GOT3 (cell line): Measurements from ENCODE around the gene MED23.

Source experiments
- DNase-seq: peaks from one replicate; lab custom pipeline; 2025; ENCODE audit warnings: mixed read lengths; lab: John Stamatoyannopoulos, UW

MED23 gene

GRCh38 chr6:131627724-131628682, at the start of gene MED23:
Gene MED23 (minus strand): TSS chr6:131628242. CDS start chr6:131628049, 193 bp downstream.
- DNase-seq = peak; percentile 91

- DNase-seq = no peak
Measured at GRCh38 chr6:131673184-131673583, 45.1 kb upstream of the MED23 start.

DNA sequence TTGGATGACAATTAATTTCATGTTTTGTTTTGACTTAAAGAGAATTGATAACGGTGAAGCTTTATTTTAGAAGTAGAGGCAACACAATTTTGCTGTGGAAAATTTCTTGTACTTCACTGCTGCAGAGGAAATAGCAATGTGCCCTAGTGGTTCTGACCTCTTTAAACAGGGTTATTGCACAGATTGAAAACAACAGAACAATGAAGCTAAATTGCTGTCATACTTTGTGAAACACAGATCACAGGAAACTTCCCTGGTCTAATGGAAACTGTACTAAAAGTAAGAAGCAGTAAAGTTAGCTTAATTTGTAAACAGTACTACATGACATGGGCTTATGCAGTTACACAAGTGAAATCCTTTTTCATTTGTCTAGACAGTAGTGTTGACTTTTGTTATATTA, 41.8 kb upstream of the MED23 start:
- DNase-seq = no peak

DNA sequence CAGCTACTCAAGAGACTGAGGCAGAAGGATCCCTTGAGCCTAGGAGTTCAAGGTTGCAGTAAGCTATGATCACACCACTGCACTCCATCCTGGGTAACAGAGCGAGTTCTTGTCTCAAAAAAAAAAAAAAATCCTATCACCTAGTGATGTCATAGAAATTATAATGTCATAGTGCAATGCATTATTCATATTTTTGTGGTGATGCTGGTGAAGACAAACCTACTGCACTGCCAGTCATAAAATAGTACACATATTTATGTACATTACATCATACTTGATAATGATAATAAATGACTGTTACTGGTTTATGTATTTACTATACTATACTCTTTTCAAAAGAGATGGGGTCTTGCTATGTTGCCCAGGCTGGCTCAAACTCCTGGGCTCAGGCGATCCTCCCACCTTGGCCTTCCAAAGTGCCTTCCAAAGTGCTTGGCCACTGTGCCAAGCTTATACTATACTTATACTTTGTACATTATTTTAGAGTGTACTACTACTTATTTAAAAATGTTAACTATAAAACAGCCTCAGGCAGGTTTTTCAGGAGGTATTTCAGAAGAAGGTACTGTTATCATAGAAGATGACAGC, 35.6 kb upstream of the MED23 start:
- DNase-seq = no peak

DNA sequence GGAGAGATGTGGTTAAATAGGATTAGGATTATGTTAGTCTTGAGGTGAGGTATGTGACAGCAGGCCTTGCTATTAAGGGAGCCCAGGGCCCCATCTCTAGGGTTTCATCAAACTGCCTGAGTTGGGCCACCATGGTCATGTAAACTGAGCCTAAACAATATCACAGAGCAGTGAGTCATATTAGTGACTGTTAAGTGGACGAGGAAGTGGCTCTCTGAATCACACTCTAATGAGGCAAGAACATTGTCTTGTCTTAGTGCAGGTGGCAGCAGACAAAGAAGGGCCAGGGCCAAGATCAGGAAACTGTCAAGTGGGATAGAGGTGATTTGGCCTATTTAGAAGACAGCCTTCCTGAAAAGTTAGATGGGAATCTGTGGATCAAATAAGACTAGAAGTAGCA, 32.2 kb upstream of the MED23 start:
- no peak for DNase-seq

- no peak for DNase-seq
Measured at GRCh38 chr6:131658287-131658686, 30.2 kb upstream of the MED23 start.

GRCh38 chr6:131657630-131658111, 29.6 kb upstream of the MED23 start:
- DNase-seq = no peak

- DNase-seq = no peak
Measured at GRCh38 chr6:131657222-131657621, 29.2 kb upstream of the MED23 start.

- DNase-seq = no peak
Measured at GRCh38 chr6:131656667-131657066, 28.6 kb upstream of the MED23 start.

DNA sequence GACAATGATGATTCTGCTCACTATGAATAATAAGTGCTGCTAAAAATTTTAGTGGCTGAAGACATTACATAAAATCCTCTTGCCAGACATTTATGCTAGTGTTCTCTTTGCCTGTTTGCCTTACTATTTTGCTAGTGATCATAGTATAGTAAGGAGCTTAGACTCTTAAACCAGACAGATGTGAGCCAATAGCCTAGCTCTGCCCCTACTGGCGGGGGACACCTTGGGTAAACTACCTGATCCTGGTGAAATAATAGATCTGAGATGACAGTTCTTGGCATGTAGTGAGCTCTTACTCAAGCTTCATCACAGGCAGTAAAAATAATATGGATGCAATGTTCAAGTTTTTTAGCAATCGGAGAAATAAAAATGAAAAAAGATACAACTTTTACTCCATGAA, 27.9 kb upstream of the MED23 start:
- no peak for DNase-seq

- DNase-seq = no peak
Measured at GRCh38 chr6:131655387-131655786, 27.3 kb upstream of the MED23 start.

GRCh38 chr6:131654326-131654725, 26.3 kb upstream of the MED23 start:
- DNase-seq = no peak

DNA sequence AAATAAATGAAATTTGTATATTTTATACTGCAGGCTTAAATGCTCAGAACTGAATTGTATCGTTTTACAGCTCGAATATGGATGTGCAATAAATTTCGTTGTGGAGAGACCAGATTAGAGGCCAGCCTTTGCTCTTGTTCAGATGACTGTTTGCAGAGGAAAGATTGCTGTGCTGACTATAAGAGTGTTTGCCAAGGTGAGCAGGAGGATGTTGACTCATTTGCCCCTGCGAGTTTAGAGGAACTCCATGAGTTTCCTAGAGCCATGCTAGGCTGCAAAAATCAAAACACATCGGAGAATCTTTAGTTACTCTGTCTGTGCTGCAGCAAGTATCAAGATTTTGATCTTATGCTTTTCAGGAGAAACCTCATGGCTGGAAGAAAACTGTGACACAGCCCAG, 24.4 kb upstream of the MED23 start:
- no peak for DNase-seq

DNA sequence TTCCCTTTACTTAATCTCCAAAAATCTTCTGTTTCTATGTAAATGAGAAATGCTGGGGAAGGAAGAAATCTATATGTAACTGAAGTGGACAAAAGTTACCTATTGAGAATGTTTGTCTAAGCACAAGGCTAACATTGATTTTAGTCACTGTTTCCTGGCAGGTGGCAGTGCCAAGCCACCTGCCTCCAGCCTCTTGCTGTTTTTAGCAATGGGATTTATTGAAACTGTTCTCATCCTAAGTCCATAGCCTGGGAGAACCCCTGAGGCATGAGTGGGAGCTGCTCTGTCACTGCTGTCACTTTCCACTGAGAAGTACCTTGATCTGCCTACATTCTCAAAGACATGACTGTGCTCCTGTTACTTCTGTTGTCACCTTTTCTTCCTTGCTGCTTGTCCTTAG, 23.7 kb upstream of the MED23 start:
- DNase-seq = no peak

DNA sequence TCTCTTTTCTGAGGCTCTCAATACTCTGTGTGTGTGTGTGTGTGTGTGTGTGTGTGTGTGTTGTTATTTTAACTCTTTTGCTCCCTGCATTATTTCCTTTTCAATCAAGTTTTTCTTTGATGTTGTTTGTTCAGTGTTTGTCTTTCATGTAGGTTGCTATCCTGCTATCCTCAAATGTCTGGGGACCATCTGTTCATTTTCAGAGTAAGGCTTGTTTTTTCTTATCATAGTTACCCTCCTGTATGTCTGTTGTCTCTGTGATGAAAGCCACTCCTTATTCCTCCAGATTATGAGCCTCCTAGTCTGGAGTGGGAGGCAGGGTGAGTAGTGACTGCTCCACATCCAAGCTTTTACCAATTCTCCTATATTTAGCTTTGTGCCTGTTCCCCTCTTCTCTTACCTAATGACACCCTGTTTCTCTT, 18.2 kb upstream of the MED23 start:
- no peak for DNase-seq

DNA sequence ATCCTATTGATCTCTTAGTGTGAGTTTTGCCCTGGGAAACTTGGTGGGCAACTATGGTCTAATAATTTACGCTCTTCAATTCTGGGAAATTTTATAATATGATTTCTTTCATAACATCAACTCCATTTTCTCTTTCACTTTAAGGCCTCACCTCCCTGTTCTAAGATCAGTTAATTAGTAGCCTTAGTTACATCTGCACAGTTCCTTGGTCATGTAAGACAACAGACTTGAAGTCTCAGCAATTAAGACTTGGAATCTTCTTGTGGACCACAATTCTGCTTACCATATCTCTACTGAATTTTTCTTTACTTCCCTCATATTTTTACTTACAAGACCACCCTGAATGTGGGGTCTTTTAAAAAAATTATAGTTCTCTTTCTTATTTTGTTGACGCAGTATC, 17.8 kb upstream of the MED23 start:
- DNase-seq = no peak

- DNase-seq = no peak
Measured at GRCh38 chr6:131644921-131645320, 16.9 kb upstream of the MED23 start.

GRCh38 chr6:131643855-131644460, 15.9 kb upstream of the MED23 start:
- DNase-seq = no peak

- DNase-seq = no peak
Measured at GRCh38 chr6:131642987-131643611, 15.1 kb upstream of the MED23 start.

GRCh38 chr6:131642565-131642964, 14.5 kb upstream of the MED23 start:
- no peak for DNase-seq

DNA sequence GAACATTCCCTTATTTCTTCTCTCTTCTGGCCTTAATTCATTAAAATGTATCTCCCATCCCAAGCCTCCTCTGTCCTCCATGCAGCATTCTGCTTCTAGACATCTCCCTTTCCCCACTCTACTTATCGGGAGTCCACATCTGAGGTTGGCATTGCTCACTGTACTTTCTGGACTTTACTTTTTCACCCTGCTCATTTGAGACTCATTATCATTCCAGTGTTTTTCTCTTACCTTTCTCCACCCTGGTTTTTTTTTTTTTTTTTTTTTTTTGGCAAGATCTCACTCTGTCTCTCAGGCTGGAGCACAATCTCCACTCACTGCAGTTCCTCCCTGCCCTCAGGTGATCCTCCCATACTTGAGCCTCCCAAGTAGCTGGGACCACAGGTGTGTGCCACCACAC, 13.5 kb upstream of the MED23 start:
- DNase-seq = no peak

- no peak for DNase-seq
Measured at GRCh38 chr6:131640576-131640975, 12.5 kb upstream of the MED23 start.
